ENCODE measurements around the gene HNRNPH2.

DNA sequence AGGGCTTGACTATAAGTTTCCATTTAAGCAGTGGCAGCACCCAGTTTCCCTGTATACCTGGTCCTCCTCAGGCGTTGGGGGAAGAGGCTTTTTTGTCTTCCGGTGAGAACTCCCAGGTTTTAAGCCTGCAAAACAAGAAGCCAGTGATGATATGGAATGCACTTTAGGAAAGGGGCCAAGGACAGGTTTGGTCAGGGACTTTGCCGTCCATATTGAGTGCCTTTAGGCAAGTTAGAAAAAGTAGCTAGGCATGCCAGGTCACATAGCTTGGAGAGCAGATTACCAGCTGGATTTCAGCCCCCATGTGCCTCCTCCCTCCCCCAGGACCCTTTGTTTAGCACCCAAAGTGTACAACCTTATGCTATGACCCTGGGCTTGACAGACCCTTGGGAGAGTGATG, 45.9 kb upstream of the HNRNPH2 start:
- TF ChIP-seq CTCF (conservative IDR thresholded peaks at IDR 0.05; ENCODE audit: low read depth in 2 of 2) (no peak), CREB1 (CRISPR knock-in tag; IDR thresholded peaks at IDR 0.05; ENCODE audit: low read depth) (no peak), POLR2AphosphoS5 (IDR thresholded peaks at IDR 0.05; ENCODE audit: low read depth) (no peak), EZH2phosphoT487 (IDR thresholded peaks at IDR 0.05; ENCODE audit: unreplicated experiment) (no peak), REST (IDR thresholded peaks at IDR 0.05; ENCODE audit: unreplicated experiment) (no peak), ZNF114 (CRISPR knock-in tag; IDR thresholded peaks at IDR 0.05) (no peak), EZH2 (IDR thresholded peaks at IDR 0.05; ENCODE audit: low read depth, unreplicated experiment) (no peak)
